Trophoblast cell (in vitro differentiated cells and primary cell): Measurements from ENCODE around the gene LRP5.

Experiments used
- DNase-seq, 2 donors: peaks; one replicate each; pipeline ENCODE4 v3.0.0-alpha.2; 2016
- H2AFZ ChIP-seq: 2 replicates; pipeline ENCODE4 v1.6.1; 2013; ENCODE audit warnings: low read length, moderate library complexity, mild to moderate bottlenecking; ENCODE audit not compliant: insufficient read depth, poor library complexity
- H2AK5ac ChIP-seq: 2 replicates; pipeline ENCODE4 v1.6.1; 2013; ENCODE audit warnings: mild to moderate bottlenecking, low read length
- H2BK120ac ChIP-seq: 2 replicates; pipeline ENCODE4 v1.6.1; 2013; ENCODE audit warnings: low read length, mild to moderate bottlenecking, moderate library complexity; ENCODE audit not compliant: insufficient read depth, poor library complexity
- H2BK12ac ChIP-seq: 2 replicates; pipeline ENCODE4 v1.6.1; 2013; ENCODE audit warnings: mild to moderate bottlenecking, low read length, moderate library complexity
- H2BK5ac ChIP-seq: 2 replicates; pipeline ENCODE4 v1.6.1; 2013; ENCODE audit warnings: low read length, low read depth, moderate library complexity, mild to moderate bottlenecking; ENCODE audit not compliant: poor library complexity
- H3K14ac ChIP-seq: 2 replicates; pipeline ENCODE4 v1.6.1; 2013; ENCODE audit warnings: mild to moderate bottlenecking, low read length
- H3K18ac ChIP-seq: 2 replicates; pipeline ENCODE4 v1.6.1; 2013; ENCODE audit warnings: mild to moderate bottlenecking, low read length
- H3K23ac ChIP-seq: 2 replicates; pipeline ENCODE4 v1.6.1; 2013; ENCODE audit warnings: low read length
- H3K27ac ChIP-seq: 2 replicates; pipeline ENCODE4 v1.5.1; 2013; ENCODE audit warnings: low read depth, mild to moderate bottlenecking, inconsistent platforms, low read length, moderate library complexity
- H3K27me3 ChIP-seq: 2 replicates; pipeline ENCODE4 v1.6.1; 2013; ENCODE audit warnings: inconsistent platforms, mild to moderate bottlenecking, low read length, moderate library complexity; ENCODE audit not compliant: insufficient read depth
- H3K36me3 ChIP-seq, 2 experiments: 1 replicate in 1 of 2; 2 replicates in 1 of 2; pipeline ENCODE4 v1.6.1; 2013; ENCODE audit warnings: low read length in 2 of 2, mild to moderate bottlenecking in 2 of 2, moderate library complexity in 1 of 2; ENCODE audit not compliant: insufficient read depth in 2 of 2, control insufficient read depth in 1 of 2
- H3K4ac ChIP-seq: 2 replicates; pipeline ENCODE4 v1.6.1; 2013; ENCODE audit warnings: low read depth, mild to moderate bottlenecking, low read length, moderate library complexity
- H3K4me1 ChIP-seq, 2 experiments: 1 replicate in 1 of 2; 2 replicates in 1 of 2; pipeline ENCODE4 v1.6.1; 2013; ENCODE audit warnings: low read length in 2 of 2, mild to moderate bottlenecking in 2 of 2, moderate library complexity in 1 of 2; ENCODE audit not compliant: insufficient read depth in 2 of 2, control insufficient read depth in 1 of 2
- H3K4me2 ChIP-seq: 2 replicates; pipeline ENCODE4 v1.6.1; 2013; ENCODE audit warnings: inconsistent platforms, mild to moderate bottlenecking, low read length, moderate library complexity
- H3K4me3 ChIP-seq: 2 replicates; pipeline ENCODE4 v1.5.1; 2013; ENCODE audit warnings: mild to moderate bottlenecking, low read depth, low read length, inconsistent platforms
- H3K79me1 ChIP-seq: one replicate; pipeline ENCODE4 v1.6.1; 2013; ENCODE audit warnings: low read length
- H3K79me2 ChIP-seq: 2 replicates; pipeline ENCODE4 v1.6.1; 2013; ENCODE audit warnings: low read length, mild to moderate bottlenecking; ENCODE audit not compliant: control insufficient read depth, insufficient read depth, poor library complexity
- H3K9ac ChIP-seq: 2 replicates; pipeline ENCODE4 v1.6.1; 2013; ENCODE audit warnings: mild to moderate bottlenecking, low read length
- H3K9me3 ChIP-seq: 2 replicates; pipeline ENCODE4 v1.6.1; 2013; ENCODE audit warnings: low read depth, mild to moderate bottlenecking, control low read depth, inconsistent platforms, low read length; ENCODE audit not compliant: insufficient read depth
- H4K12ac ChIP-seq: 2 replicates; pipeline ENCODE4 v1.6.1; 2013; ENCODE audit warnings: low read depth, mild to moderate bottlenecking, low read length, moderate library complexity
- H4K8ac ChIP-seq: 2 replicates; pipeline ENCODE4 v1.6.1; 2013; ENCODE audit warnings: low read depth, mild to moderate bottlenecking, low read length, moderate library complexity
- H4K91ac ChIP-seq: one replicate; pipeline ENCODE4 v1.6.1; 2013; ENCODE audit warnings: low read depth, mild to moderate bottlenecking, low read length, moderate library complexity
- WGBS: extraction: QIAGEN DNeasy Blood & Tissue Kit; methylation state at CpG from one replicate; pipeline ENCODE4 v1.1.7; 2013; ENCODE audit warnings: missing lambda C conversion rate; ENCODE audit not compliant: insufficient read length, insufficient coverage; ENCODE audit errors: extremely low coverage; 5-methylcytosine and 5-hydroxymethylcytosine counted together

Gene LRP5

DNA sequence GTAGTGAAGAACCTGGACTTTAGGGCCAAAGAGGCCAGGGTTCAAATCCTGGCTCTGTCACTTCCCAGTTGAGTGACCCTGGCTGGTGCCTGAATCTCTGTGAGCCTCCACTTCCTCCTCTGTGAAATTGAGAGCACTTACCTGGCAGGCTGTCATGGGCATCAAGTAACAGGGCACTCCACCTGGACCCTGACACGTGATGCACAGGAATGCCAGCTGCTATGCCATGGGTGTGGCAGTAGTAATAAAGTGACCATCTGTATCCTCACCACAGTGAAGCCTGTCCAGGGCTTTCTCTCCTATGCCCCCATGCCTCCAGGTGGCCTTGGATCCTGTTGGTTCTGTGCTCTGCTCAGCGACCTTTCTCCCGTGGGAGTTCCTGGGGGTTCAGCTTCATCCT is 118.4 kb downstream of the LRP5 start:
- Histone ChIP-seq H3K79me2 (no peaks in the 10 kb centered on the region), H3K14ac (no peak overlapping the region), H3K4ac (no peak overlapping the region), H4K8ac (no peak overlapping the region), H3K4me1 (no peaks in the 10 kb centered on the region), H3K9ac (no peak overlapping the region), H3K27me3 (no peaks in the 10 kb centered on the region), H3K4me2 (no peak overlapping the region), H2BK5ac (no peak overlapping the region), H3K23ac (no peak overlapping the region), H3K18ac (no peak overlapping the region), H2BK120ac (no peak overlapping the region), H4K12ac (no peak overlapping the region), H3K4me3 (no peak overlapping the region), H3K36me3 (peaks cover 27 to 42% of the 10 kb centered on the region in 2 experiments), H2AK5ac (no peak overlapping the region), H3K9me3 (peaks cover 8% of the 10 kb centered on the region), H3K27ac (no peak overlapping the region), H4K91ac (no peak overlapping the region), H2AFZ (no peak overlapping the region), H3K79me1 (no peaks in the 10 kb centered on the region), H2BK12ac (no peak overlapping the region)
- DNase-seq, result no peak
- no CpG with 5 or more reads among the region's 3 CpGs for WGBS

DNA sequence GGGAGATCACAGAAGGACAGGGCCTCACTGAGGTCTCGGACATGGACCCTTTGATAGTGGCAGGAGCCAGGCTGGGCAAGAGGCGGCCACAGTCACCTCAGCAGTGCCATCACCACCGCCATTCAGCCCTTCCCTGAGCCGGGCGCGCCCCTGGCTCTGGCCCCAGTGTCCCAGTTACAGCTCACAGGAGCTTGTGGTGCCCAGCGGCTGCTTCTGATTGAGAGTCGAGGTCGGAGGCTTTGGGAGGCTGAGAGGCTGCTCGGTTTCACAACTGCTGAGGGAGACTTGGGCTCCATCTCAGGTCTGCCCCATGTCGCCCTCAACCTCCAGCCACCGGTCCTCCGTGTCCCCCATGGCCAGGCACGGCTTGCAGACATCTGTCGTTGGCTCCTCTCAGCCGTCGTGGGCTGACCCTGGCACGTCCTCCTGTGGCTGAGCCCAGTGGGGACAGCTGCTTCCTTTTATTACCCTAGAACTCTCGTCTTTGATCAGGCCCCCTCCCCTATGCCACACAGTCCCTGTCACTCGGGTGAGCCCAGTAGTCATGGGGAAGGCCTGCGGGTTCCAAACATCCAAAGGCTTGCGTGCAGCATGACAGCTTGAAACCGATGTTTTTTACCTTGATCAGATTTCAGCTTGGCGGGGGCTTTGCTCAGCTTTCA is 119.7 kb downstream of the LRP5 start:
- Histone ChIP-seq H3K9me3 (peaks cover 6% of the 10 kb centered on the region), H4K12ac (no peak overlapping the region), H2BK120ac (no peak overlapping the region), H4K91ac (no peak overlapping the region), H3K14ac (no peak overlapping the region), H3K4me3 (no peak overlapping the region), H3K4me1 (peaks cover 7 to 9% of the 10 kb centered on the region in 2 experiments), H3K36me3 (peaks cover 19 to 33% of the 10 kb centered on the region in 2 experiments), H4K8ac (no peak overlapping the region), H3K18ac (no peak overlapping the region), H2BK5ac (no peak overlapping the region), H3K4ac (no peak overlapping the region), H2BK12ac (no peak overlapping the region), H2AFZ (no peak overlapping the region), H3K23ac (no peak overlapping the region), H3K79me1 (peaks cover 4% of the 10 kb centered on the region), H3K9ac (no peak overlapping the region), H3K27ac (no peak overlapping the region), H2AK5ac (no peak overlapping the region), H3K4me2 (no peak overlapping the region), H3K79me2 (no peaks in the 10 kb centered on the region), H3K27me3 (no peaks in the 10 kb centered on the region)
- no CpG with 5 or more reads among the region's 24 CpGs for whole genome bisulfite sequencing
- no peak for DNase-seq

DNA sequence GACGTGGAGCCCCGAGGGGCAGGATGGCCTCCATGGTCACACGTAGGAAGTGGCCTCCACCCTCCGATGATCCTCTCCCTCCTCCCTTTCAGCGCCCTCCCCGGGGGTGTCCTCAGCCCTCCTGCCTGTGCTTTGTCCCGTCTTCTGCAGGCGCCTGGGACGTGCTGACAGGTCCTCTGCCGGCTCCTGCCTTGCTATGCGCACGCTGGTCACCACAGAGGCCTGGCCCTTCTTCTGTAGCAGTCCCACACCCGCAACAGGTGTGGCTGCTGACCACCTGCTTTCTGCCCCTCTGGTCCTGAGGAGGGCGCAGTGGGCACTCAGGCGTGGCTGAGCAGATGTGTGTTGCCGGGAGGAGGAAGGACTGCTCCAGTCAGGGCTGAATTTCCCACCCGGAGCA is 120.5 kb downstream of the LRP5 start:
- WGBS, result no CpG with 5 or more reads among the region's 17 CpGs
- Histone ChIP-seq H3K4me2 (no peak overlapping the region), H2BK12ac (no peak overlapping the region), H3K79me2 (no peaks in the 10 kb centered on the region), H2BK5ac (no peak overlapping the region), H3K27me3 (no peaks in the 10 kb centered on the region), H4K8ac (no peak overlapping the region), H3K4me3 (no peak overlapping the region), H4K12ac (no peak overlapping the region), H2AFZ (no peak overlapping the region), H3K36me3 (peaks cover 19 to 33% of the 10 kb centered on the region in 2 experiments), H3K14ac (no peak overlapping the region), H3K79me1 (peaks cover 8% of the 10 kb centered on the region), H2BK120ac (no peak overlapping the region), H3K4me1 (peaks cover 12 to 15% of the 10 kb centered on the region in 2 experiments), H2AK5ac (no peak overlapping the region), H3K18ac (no peak overlapping the region), H4K91ac (no peak overlapping the region), H3K9ac (no peak overlapping the region), H3K9me3 (peaks cover 6% of the 10 kb centered on the region), H3K27ac (no peak overlapping the region), H3K23ac (no peak overlapping the region), H3K4ac (no peak overlapping the region)
- DNase-seq, result no peak

DNA sequence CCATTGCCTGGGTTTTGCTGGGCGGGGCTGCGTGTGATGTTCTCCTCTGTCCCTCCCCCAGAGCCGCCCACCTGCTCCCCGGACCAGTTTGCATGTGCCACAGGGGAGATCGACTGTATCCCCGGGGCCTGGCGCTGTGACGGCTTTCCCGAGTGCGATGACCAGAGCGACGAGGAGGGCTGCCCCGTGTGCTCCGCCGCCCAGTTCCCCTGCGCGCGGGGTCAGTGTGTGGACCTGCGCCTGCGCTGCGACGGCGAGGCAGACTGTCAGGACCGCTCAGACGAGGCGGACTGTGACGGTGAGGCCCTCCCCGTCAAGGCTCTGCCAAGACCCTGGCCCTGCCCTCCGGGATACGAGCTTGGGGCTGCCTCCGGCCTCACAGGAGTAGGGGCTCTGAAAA is 121.2 kb downstream of the LRP5 start:
- Histone ChIP-seq H4K8ac (no peak overlapping the region), H3K14ac (no peak overlapping the region), H3K79me2 (no peaks in the 10 kb centered on the region), H3K36me3 (peaks cover 20 to 29% of the 10 kb centered on the region in 2 experiments), H3K9ac (no peak overlapping the region), H3K27ac (no peak overlapping the region), H2BK5ac (no peak overlapping the region), H3K4me1 (peaks cover 12 to 15% of the 10 kb centered on the region in 2 experiments), H3K4ac (no peak overlapping the region), H2AK5ac (no peak overlapping the region), H3K79me1 (peaks cover 10% of the 10 kb centered on the region), H3K4me3 (no peak overlapping the region), H2BK12ac (no peak overlapping the region), H2AFZ (no peak overlapping the region), H2BK120ac (no peak overlapping the region), H3K18ac (no peak overlapping the region), H3K9me3 (peaks cover 8% of the 10 kb centered on the region), H3K27me3 (no peaks in the 10 kb centered on the region), H4K91ac (no peak overlapping the region), H3K4me2 (no peak overlapping the region), H3K23ac (no peak overlapping the region), H4K12ac (no peak overlapping the region)
- no CpG with 5 or more reads among the region's 31 CpGs for WGBS
- no peak for DNase-seq
